GDM1 (cell line): ENCODE data around the gene CSNK1E.

Experiments
- DNase-seq: peaks from one replicate; lab custom pipeline; 2025; lab: John Stamatoyannopoulos, UW

CSNK1E gene

GRCh38 chr22:38273135-38273826 lies 44.0 kb downstream of the CSNK1E start:
- DNase-seq = no peak

GRCh38 chr22:38272373-38273134 lies 44.7 kb downstream of the CSNK1E start, which contains the start of gene TMEM184B:
Gene TMEM184B (minus strand): TSS chr22:38273010. CDS start chr22:38247961, 25,049 bp downstream.
- peak; percentile 64 for DNase-seq

- DNase-seq = no peak
Observed at GRCh38 chr22:38271927-38272372, 45.3 kb downstream of the CSNK1E start.

- DNase-seq = no peak
Observed at GRCh38 chr22:38271101-38271500, 46.1 kb downstream of the CSNK1E start.

- no peak for DNase-seq
Observed at GRCh38 chr22:38270091-38270992, 46.9 kb downstream of the CSNK1E start.

- no peak for DNase-seq
Observed at GRCh38 chr22:38269466-38269865, 47.8 kb downstream of the CSNK1E start.

- DNase-seq = peak; percentile 72
Observed at GRCh38 chr22:38267086-38267485, 50.1 kb downstream of the CSNK1E start.

- DNase-seq = no peak
Observed at GRCh38 chr22:38266120-38266519, 51.1 kb downstream of the CSNK1E start.

GRCh38 chr22:38264322-38264843 lies 52.9 kb downstream of the CSNK1E start:
- no peak for DNase-seq

GRCh38 chr22:38262051-38262795 lies 55.0 kb downstream of the CSNK1E start:
- no peak for DNase-seq

- no peak for DNase-seq
Observed at GRCh38 chr22:38260761-38261681, 56.2 kb downstream of the CSNK1E start.

GRCh38 chr22:38259370-38259769 lies 57.9 kb downstream of the CSNK1E start:
- DNase-seq = peak; percentile 15

GRCh38 chr22:38258895-38259294 lies 58.3 kb downstream of the CSNK1E start:
- DNase-seq = no peak

GRCh38 chr22:38257650-38258250 lies 59.5 kb downstream of the CSNK1E start:
- DNase-seq = no peak

GRCh38 chr22:38257181-38257580 lies 60.1 kb downstream of the CSNK1E start:
- no peak for DNase-seq

GRCh38 chr22:38255697-38256096 lies 61.5 kb downstream of the CSNK1E start:
- DNase-seq = no peak

GRCh38 chr22:38251341-38251692 lies 65.9 kb downstream of the CSNK1E start:
- DNase-seq = no peak

GRCh38 chr22:38250643-38251340 lies 66.4 kb downstream of the CSNK1E start:
- DNase-seq = no peak
